HEK293T (cell line): ENCODE measurements around the gene VWA3B.
"Not testable (repeated sequence)": the region's sequence is repeated elsewhere in the genome, so short reads cannot be mapped to it uniquely, and the experiment has no call there.

Experiments used
- CTCF ChIA-PET: fragments of 350-600 bp; formaldehyde crosslinking; extraction: SDS; loops from one replicate; lab custom pipeline; 2021; ENCODE audit warnings: antibody characterized with exemption, inconsistent platforms; lab: Yijun Ruan, JAX
- POLR2A ChIA-PET: fragments of 350-600 bp; formaldehyde crosslinking; extraction: SDS; loops from one replicate; lab custom pipeline; 2020; ENCODE audit warnings: antibody characterized with exemption, inconsistent platforms; lab: Yijun Ruan, JAX
- DNase-seq: peaks from one replicate; pipeline ENCODE4 v3.0.0; 2012; ENCODE audit warnings: mixed read lengths; ENCODE audit errors: extremely low spot score
- ARNT ChIP-seq: fragments of 450-650 bp; IDR thresholded peaks from 2 replicates; pipeline ENCODE4 v1.6.1; 2017; ENCODE audit warnings: mild to moderate bottlenecking
- BHLHE40 ChIP-seq: fragments of 450-650 bp; IDR thresholded peaks from 2 replicates; pipeline ENCODE4 v1.6.1; 2016; ENCODE audit warnings: mild to moderate bottlenecking, moderate library complexity, borderline replicate concordance
- CTBP1 ChIP-seq: fragments of 450-650 bp; IDR thresholded peaks from 2 replicates; pipeline ENCODE4 v1.6.1; 2016; ENCODE audit warnings: borderline replicate concordance
- ELF4 ChIP-seq: fragments of 450-650 bp; IDR thresholded peaks from 2 replicates; pipeline ENCODE4 v1.6.1; 2017; ENCODE audit warnings: antibody characterized with exemption
- FOXA1 ChIP-seq: fragments of 450-650 bp; IDR thresholded peaks from 2 replicates; pipeline ENCODE4 v1.6.1; 2016; ENCODE audit warnings: mild to moderate bottlenecking
- FOXK2 ChIP-seq: fragments of 450-650 bp; IDR thresholded peaks from 2 replicates; pipeline ENCODE4 v1.6.1; 2016; ENCODE audit warnings: mild to moderate bottlenecking
- FOXM1 ChIP-seq: fragments of 450-650 bp; IDR thresholded peaks from 2 replicates; pipeline ENCODE4 v1.6.1; 2017; ENCODE audit warnings: mild to moderate bottlenecking, borderline replicate concordance
- HDGF ChIP-seq: fragments of 450-650 bp; IDR thresholded peaks from 2 replicates; pipeline ENCODE4 v1.6.1; 2017; ENCODE audit warnings: antibody characterized with exemption, borderline replicate concordance
- L3MBTL2 ChIP-seq: fragments of 450-650 bp; conservative IDR thresholded peaks from 2 replicates; pipeline ENCODE4 v1.6.1; 2016; ENCODE audit warnings: mild to moderate bottlenecking
- LEF1 ChIP-seq: fragments of 450-650 bp; IDR thresholded peaks from 2 replicates; pipeline ENCODE4 v1.6.1; 2017; ENCODE audit warnings: mild to moderate bottlenecking, borderline replicate concordance
- NFRKB ChIP-seq: fragments of 450-650 bp; IDR thresholded peaks from 2 replicates; pipeline ENCODE4 v1.6.1; 2016; ENCODE audit warnings: mild to moderate bottlenecking, moderate library complexity
- PKNOX1 ChIP-seq: fragments of 450-650 bp; IDR thresholded peaks from 2 replicates; pipeline ENCODE4 v1.6.1; 2016
- SP1 ChIP-seq: fragments of 450-650 bp; IDR thresholded peaks from 2 replicates; pipeline ENCODE4 v1.6.1; 2017
- SUZ12 ChIP-seq: fragments of 450-650 bp; IDR thresholded peaks from 2 replicates; pipeline ENCODE4 v1.6.1; 2016; ENCODE audit warnings: mild to moderate bottlenecking
- TARDBP ChIP-seq: fragments of 450-650 bp; IDR thresholded peaks from 2 replicates; pipeline ENCODE4 v1.6.1; 2016
- ZNF384 ChIP-seq: fragments of 450-650 bp; IDR thresholded peaks from 2 replicates; pipeline ENCODE4 v1.6.1; 2016

Gene VWA3B

GRCh38 chr2:98311771-98312545, 225.0 kb downstream of the VWA3B start:
- DNase-seq = no peak
- ChIA-PET POLR2A (no interaction called here), CTCF (no interaction called here)
- TF ChIP-seq BHLHE40 (no peak), SP1 (no peak), L3MBTL2 (no peak), HDGF (no peak), FOXK2 (no peak), ZNF384 (no peak), NFRKB (no peak), ELF4 (no peak), SUZ12 (no peak), ARNT (no peak), FOXA1 (no peak), CTBP1 (no peak), LEF1 (no peak), PKNOX1 (no peak), FOXM1 (no peak)

GRCh38 chr2:98313492-98314250, 226.7 kb downstream of the VWA3B start:
- ChIA-PET CTCF (no interaction called here), POLR2A (no interaction called here)
- no peak for TF ChIP-seq FOXA1
- TF ChIP-seq ZNF384 = no peak
- TF ChIP-seq HDGF = no peak
- TF ChIP-seq FOXK2 = no peak
- no peak for TF ChIP-seq PKNOX1
- no peak for TF ChIP-seq NFRKB
- TF ChIP-seq SUZ12 = no peak
- no peak for TF ChIP-seq FOXM1
- TF ChIP-seq TARDBP = no peak
- no peak for TF ChIP-seq LEF1
- TF ChIP-seq ELF4 = no peak
- no peak for TF ChIP-seq L3MBTL2
- TF ChIP-seq ARNT = no peak
- DNase-seq = no peak

GRCh38 chr2:98314251-98314650, 227.3 kb downstream of the VWA3B start:
- TF ChIP-seq SUZ12 = no peak
- CTCF ChIA-PET = no interaction called here
- POLR2A ChIA-PET = no interaction called here
- DNase-seq = no peak

GRCh38 chr2:98315957-98316356, 229.0 kb downstream of the VWA3B start:
- no peak for DNase-seq
- POLR2A ChIA-PET = no interaction called here
- CTCF ChIA-PET = no interaction called here
- TF ChIP-seq PKNOX1 = no peak
- TF ChIP-seq ZNF384 = no peak
- no peak for TF ChIP-seq NFRKB
- TF ChIP-seq SUZ12 = no peak
- TF ChIP-seq ELF4 = no peak
- TF ChIP-seq LEF1 = no peak
- TF ChIP-seq FOXM1 = no peak
- no peak for TF ChIP-seq ARNT
- no peak for TF ChIP-seq SP1
- no peak for TF ChIP-seq L3MBTL2
- TF ChIP-seq FOXA1 = no peak
- no peak for TF ChIP-seq HDGF
- TF ChIP-seq FOXK2 = no peak
- TF ChIP-seq TARDBP = no peak
- TF ChIP-seq CTBP1 = no peak
- TF ChIP-seq BHLHE40 = no peak

- ChIA-PET CTCF (no interaction called here), POLR2A (no interaction called here)
- TF ChIP-seq HDGF (no peak), ELF4 (no peak), FOXK2 (no peak)
- DNase-seq = no peak
These were observed 230.2 kb downstream of the VWA3B start for GRCh38 chr2:98317214-98317613.

- CTCF ChIA-PET, POLR2A ChIA-PET, DNase-seq: not testable (repeated sequence)
These were observed 233.2 kb downstream of the VWA3B start for GRCh38 chr2:98320171-98320570.

- POLR2A ChIA-PET = no interaction called here
- TF ChIP-seq HDGF = no peak
- CTCF ChIA-PET = no interaction called here
- no peak for DNase-seq
These were observed 237.2 kb downstream of the VWA3B start for GRCh38 chr2:98324181-98324580.
